Measurements from ENCODE around the gene RNPEPL1. TPM values are rescaled to one million over a fixed set of nuclear protein-coding genes. Genes with fewer than 3 reads are reported as not detected.

RNPEPL1 gene
- total RNA-seq, 1 experiment from 2014 or later, result 25.8 TPM

- ATAC-seq, result no peak
- Histone ChIP-seq H3K9me2 (replicated peaks; ENCODE audit: low read length) (no peaks in the 10 kb centered on the region), H3K4me3 (ENCODE audit: low read length) (no peak overlapping the region), H4K20me1 (ENCODE audit: low read length) (no peaks in the 10 kb centered on the region), H3K4me1 (ENCODE audit: insufficient read depth, low read length) (peaks cover 25% of the 10 kb centered on the region), H3F3A (ENCODE audit: low read length, unreplicated experiment) (no peaks in the 10 kb centered on the region), H3K4me2 (ENCODE audit: low read length) (no peak overlapping the region), H3K36me3 (ENCODE audit: low read depth, low read length) (no peaks in the 10 kb centered on the region), H3K27ac (ENCODE audit: low read length) (no peak overlapping the region), H3K9ac (ENCODE audit: low read length) (no peak overlapping the region), H3K9me3 (ENCODE audit: low read length) (no peaks in the 10 kb centered on the region), H2AFZ (ENCODE audit: low read length) (no peak overlapping the region), H3K79me2 (ENCODE audit: low read length) (peaks cover 26% of the 10 kb centered on the region), H3K27me3 (ENCODE audit: low read length) (no peaks in the 10 kb centered on the region)
- BruUV-seq (replicated peaks), result no TSS peak
- intact Hi-C loops (cut with micrococcal nuclease), result no loop called here
- TF ChIP-seq EZH2 (IDR thresholded peaks at IDR 0.05; ENCODE audit: low read length, unreplicated experiment) (no peak), EZH2phosphoT487 (IDR thresholded peaks at IDR 0.05; ENCODE audit: borderline replicate concordance, low read length) (no peak), CTCF (conservative IDR thresholded peaks at IDR 0.05; ENCODE audit: low read depth, low read length) (no peak)
- ChIA-PET CTCF (no interaction called here), POLR2A (ENCODE audit: unreplicated experiment) (no interaction called here)
- DNase-seq, result no peak
Measured at GRCh38 chr2:240571314-240571973, 3.2 kb downstream of the RNPEPL1 start.

- POLR2A ChIA-PET (ENCODE audit: unreplicated experiment), result no interaction called here
- H3K9me2 ChIP-seq (replicated peaks; ENCODE audit: low read length), result no peaks in the 10 kb centered on the region
- intact Hi-C loops (cut with micrococcal nuclease), result no loop called here
- H3K36me3 ChIP-seq (ENCODE audit: low read depth, low read length), result peaks cover 4% of the 10 kb centered on the region; the same call in 1 of the 2 replicates
- CTCF ChIA-PET, result no interaction called here
- H3K9me3 ChIP-seq (ENCODE audit: low read length), result no peaks in the 10 kb centered on the region
- no peak for DNase-seq
- H3K79me2 ChIP-seq (ENCODE audit: low read length), result peaks cover 26% of the 10 kb centered on the region
- BruUV-seq (replicated peaks), result no TSS peak
- no peak for TF ChIP-seq CTCF (conservative IDR thresholded peaks at IDR 0.05; ENCODE audit: low read depth, low read length)
- TF ChIP-seq EZH2 (IDR thresholded peaks at IDR 0.05; ENCODE audit: low read length, unreplicated experiment), result no peak
- no peak for TF ChIP-seq EZH2phosphoT487 (IDR thresholded peaks at IDR 0.05; ENCODE audit: borderline replicate concordance, low read length)
- H3K27ac ChIP-seq (ENCODE audit: low read length), result no peak overlapping the region
- H3K4me2 ChIP-seq (ENCODE audit: low read length), result no peak overlapping the region
- no peaks in the 10 kb centered on the region for H3K27me3 ChIP-seq (ENCODE audit: low read length)
- peaks cover 16% of the 10 kb centered on the region for H3K4me1 ChIP-seq (ENCODE audit: insufficient read depth, low read length)
- H2AFZ ChIP-seq (ENCODE audit: low read length), result no peak overlapping the region
- no peaks in the 10 kb centered on the region for H4K20me1 ChIP-seq (ENCODE audit: low read length)
- no peaks in the 10 kb centered on the region for H3F3A ChIP-seq (ENCODE audit: low read length, unreplicated experiment)
- H3K4me3 ChIP-seq (ENCODE audit: low read length), result no peak overlapping the region
- H3K9ac ChIP-seq (ENCODE audit: low read length), result no peak overlapping the region
- ATAC-seq, result no peak
Measured at GRCh38 chr2:240572141-240573031, 4.1 kb downstream of the RNPEPL1 start.

Data from PC-3 (cell line).